ENCODE measurements around the gene AP1S2.

AP1S2 gene

GRCh38 chrX:15822922-15823321 lies 31.7 kb downstream of the AP1S2 start:
- Histone ChIP-seq H3K27me3 (ENCODE audit: control insufficient read depth, low read length) (no peaks in the 10 kb centered on the region), H3K4me3 (ENCODE audit: low read length) (no peak overlapping the region), H3K9me2 (replicated peaks; ENCODE audit: control insufficient read depth, low read length) (no peaks in the 10 kb centered on the region), H4K20me1 (ENCODE audit: control insufficient read depth, insufficient read depth, low read depth, low read length) (no peaks in the 10 kb centered on the region), H3K4me1 (ENCODE audit: control insufficient read depth, low read length) (no peaks in the 10 kb centered on the region), H3K79me2 (ENCODE audit: control insufficient read depth, low read length) (no peaks in the 10 kb centered on the region), H3K36me3 (ENCODE audit: control insufficient read depth, low read length) (peaks cover 42% of the 10 kb centered on the region), H3K27ac (ENCODE audit: low read depth, low read length) (no peak overlapping the region), H3K4me2 (ENCODE audit: low read length) (no peak overlapping the region), H3F3A (ENCODE audit: control insufficient read depth, insufficient read depth) (no peaks in the 10 kb centered on the region), H3K9me3 (ENCODE audit: control insufficient read depth, insufficient read depth, low read length) (no peaks in the 10 kb centered on the region)
- no peak for TF ChIP-seq EZH2phosphoT487 (IDR thresholded peaks at IDR 0.05; ENCODE audit: borderline replicate concordance, low read length)
- TF ChIP-seq, protein P1, sequence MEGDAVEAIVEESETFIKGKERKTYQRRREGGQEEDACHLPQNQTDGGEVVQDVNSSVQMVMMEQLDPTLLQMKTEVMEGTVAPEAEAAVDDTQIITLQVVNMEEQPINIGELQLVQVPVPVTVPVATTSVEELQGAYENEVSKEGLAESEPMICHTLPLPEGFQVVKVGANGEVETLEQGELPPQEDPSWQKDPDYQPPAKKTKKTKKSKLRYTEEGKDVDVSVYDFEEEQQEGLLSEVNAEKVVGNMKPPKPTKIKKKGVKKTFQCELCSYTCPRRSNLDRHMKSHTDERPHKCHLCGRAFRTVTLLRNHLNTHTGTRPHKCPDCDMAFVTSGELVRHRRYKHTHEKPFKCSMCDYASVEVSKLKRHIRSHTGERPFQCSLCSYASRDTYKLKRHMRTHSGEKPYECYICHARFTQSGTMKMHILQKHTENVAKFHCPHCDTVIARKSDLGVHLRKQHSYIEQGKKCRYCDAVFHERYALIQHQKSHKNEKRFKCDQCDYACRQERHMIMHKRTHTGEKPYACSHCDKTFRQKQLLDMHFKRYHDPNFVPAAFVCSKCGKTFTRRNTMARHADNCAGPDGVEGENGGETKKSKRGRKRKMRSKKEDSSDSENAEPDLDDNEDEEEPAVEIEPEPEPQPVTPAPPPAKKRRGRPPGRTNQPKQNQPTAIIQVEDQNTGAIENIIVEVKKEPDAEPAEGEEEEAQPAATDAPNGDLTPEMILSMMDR (IDR thresholded peaks at IDR 0.05; ENCODE audit: low read depth, low read length, poor library complexity, severe bottlenecking): no peak

GRCh38 chrX:15820106-15821073 lies 34.2 kb downstream of the AP1S2 start:
- Histone ChIP-seq H3K27ac (ENCODE audit: low read depth, low read length) (no peak overlapping the region), H3K27me3 (ENCODE audit: control insufficient read depth, low read length) (no peaks in the 10 kb centered on the region), H3K79me2 (ENCODE audit: control insufficient read depth, low read length) (no peaks in the 10 kb centered on the region), H4K20me1 (ENCODE audit: control insufficient read depth, insufficient read depth, low read depth, low read length) (no peaks in the 10 kb centered on the region), H3K36me3 (ENCODE audit: control insufficient read depth, low read length) (peaks cover 50% of the 10 kb centered on the region), H3K4me2 (ENCODE audit: low read length) (no peak overlapping the region), H3F3A (ENCODE audit: control insufficient read depth, insufficient read depth) (no peaks in the 10 kb centered on the region), H3K4me3 (ENCODE audit: low read length) (no peak overlapping the region), H3K9me3 (ENCODE audit: control insufficient read depth, insufficient read depth, low read length) (no peaks in the 10 kb centered on the region), H3K9me2 (replicated peaks; ENCODE audit: control insufficient read depth, low read length) (no peaks in the 10 kb centered on the region), H3K4me1 (ENCODE audit: control insufficient read depth, low read length) (no peaks in the 10 kb centered on the region)
- TF ChIP-seq, protein P1 (IDR thresholded peaks at IDR 0.05; ENCODE audit: low read depth, low read length, poor library complexity, severe bottlenecking): no peak
- no peak for TF ChIP-seq EZH2phosphoT487 (IDR thresholded peaks at IDR 0.05; ENCODE audit: borderline replicate concordance, low read length)

- H3K27me3 ChIP-seq (ENCODE audit: control insufficient read depth, low read length): no peaks in the 10 kb centered on the region
- no peaks in the 10 kb centered on the region for H4K20me1 ChIP-seq (ENCODE audit: control insufficient read depth, insufficient read depth, low read depth, low read length)
- H3K4me2 ChIP-seq (ENCODE audit: low read length): no peak overlapping the region
- H3K4me3 ChIP-seq (ENCODE audit: low read length): no peak overlapping the region
- no peaks in the 10 kb centered on the region for H3K9me2 ChIP-seq (replicated peaks; ENCODE audit: control insufficient read depth, low read length)
- no peaks in the 10 kb centered on the region for H3K79me2 ChIP-seq (ENCODE audit: control insufficient read depth, low read length)
- peaks cover 58% of the 10 kb centered on the region for H3K36me3 ChIP-seq (ENCODE audit: control insufficient read depth, low read length)
- no peaks in the 10 kb centered on the region for H3K4me1 ChIP-seq (ENCODE audit: control insufficient read depth, low read length)
- no peak overlapping the region for H3K27ac ChIP-seq (ENCODE audit: low read depth, low read length)
- no peaks in the 10 kb centered on the region for H3F3A ChIP-seq (ENCODE audit: control insufficient read depth, insufficient read depth)
- no peaks in the 10 kb centered on the region for H3K9me3 ChIP-seq (ENCODE audit: control insufficient read depth, insufficient read depth, low read length)
- no peak for TF ChIP-seq EZH2phosphoT487 (IDR thresholded peaks at IDR 0.05; ENCODE audit: borderline replicate concordance, low read length)
- TF ChIP-seq, protein P1 (IDR thresholded peaks at IDR 0.05; ENCODE audit: low read depth, low read length, poor library complexity, severe bottlenecking): no peak
These were observed 37.7 kb downstream of the AP1S2 start for GRCh38 chrX:15816886-15817285.
